Chondrocyte (in vitro differentiated cells): Measurements from ENCODE around the gene ITPKB. TPM values are rescaled to one million over a fixed set of nuclear protein-coding genes. Genes with fewer than 3 reads are reported as not detected.

ENCODE experiments used
- DNase-seq: peaks from one replicate; pipeline ENCODE4 v3.0.0; 2021; ENCODE audit warnings: mixed read lengths, low spot score
- H3K27ac Mint-ChIP-seq: one replicate; pipeline ENCODE4 v1.8.0; 2021; ENCODE audit warnings: mild to moderate bottlenecking, moderate library complexity, mixed read lengths; ENCODE audit not compliant: unreplicated experiment
- H3K27me3 Mint-ChIP-seq: 2 replicates; pipeline ENCODE4 v1.8.0; 2021; ENCODE audit warnings: low read depth, mixed read lengths
- H3K36me3 Mint-ChIP-seq: 2 replicates; pipeline ENCODE4 v1.8.0; 2021; ENCODE audit warnings: low read depth, mixed read lengths
- H3K4me1 Mint-ChIP-seq: 2 replicates; pipeline ENCODE4 v1.8.0; 2021; ENCODE audit warnings: low read depth, mild to moderate bottlenecking, mixed read lengths
- H3K4me3 Mint-ChIP-seq: one replicate; pipeline ENCODE4 v1.8.0; 2021; ENCODE audit warnings: mild to moderate bottlenecking, moderate library complexity, mixed read lengths; ENCODE audit not compliant: unreplicated experiment
- H3K9me3 Mint-ChIP-seq: 2 replicates; pipeline ENCODE4 v1.8.0; 2021; ENCODE audit warnings: low read depth, mixed read lengths
- total RNA-seq: library from RNA; stranded (reverse); gene quantifications from 3 replicates; pipeline ENCODE4 v1.2.1, GENCODE V29; 2021
- TF ChIP-seq, protein P1 (sequence below): fragments of 200-600 bp; sonication (generic); IDR thresholded peaks from 2 replicates; pipeline ENCODE4 v1.5.0; 2021; ENCODE audit warnings: antibody characterized with exemption, mild to moderate bottlenecking, moderate library complexity

The ITPKB gene
- total RNA-seq, 1 donor from 2014 or later = 13.4 TPM

DNA sequence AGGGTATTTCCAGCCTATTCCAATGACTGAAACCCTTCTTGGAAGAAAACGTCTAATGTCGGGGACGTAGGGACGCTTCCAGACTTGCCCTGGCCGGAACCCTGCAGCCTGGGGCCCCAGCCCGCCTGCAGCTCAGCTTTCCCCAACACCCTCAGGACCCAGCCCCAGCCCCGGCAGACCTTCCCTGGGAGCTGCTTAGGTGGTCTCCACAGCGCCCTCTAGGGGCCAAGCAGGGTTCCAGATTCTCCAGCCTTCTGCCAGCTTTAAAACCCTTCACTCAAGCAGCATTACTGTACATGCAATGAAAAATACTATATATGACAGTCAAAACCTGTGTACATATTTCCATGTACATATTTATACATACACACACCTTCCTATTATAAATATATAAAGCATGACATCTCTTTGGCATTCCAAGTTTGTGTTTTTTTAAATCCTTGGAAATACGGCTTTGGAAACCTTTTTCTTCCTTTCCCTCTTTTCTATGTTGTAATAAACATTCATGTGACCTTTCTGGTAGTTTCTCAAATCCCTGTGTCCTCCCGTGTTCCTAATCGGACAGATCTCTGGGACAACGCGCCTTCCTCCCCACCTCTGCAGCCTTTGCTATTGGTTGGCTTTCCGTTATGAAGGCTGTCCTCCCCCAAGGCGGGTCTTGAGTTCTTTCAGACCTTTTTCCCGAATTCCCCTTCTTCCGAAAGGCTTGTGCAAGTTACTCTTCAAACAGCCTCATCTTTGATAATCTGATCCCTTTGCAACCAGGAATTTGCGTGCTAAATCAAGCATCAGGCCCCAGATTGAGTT lies 130.2 kb downstream of the ITPKB start:
- peaks cover 15% of the 10 kb centered on the region for H3K4me1 Mint-ChIP-seq
- H3K27ac Mint-ChIP-seq = no peak overlapping the region
- H3K27me3 Mint-ChIP-seq = peaks cover 13% of the 10 kb centered on the region
- H3K9me3 Mint-ChIP-seq = no peaks in the 10 kb centered on the region
- H3K36me3 Mint-ChIP-seq = no peaks in the 10 kb centered on the region
- no peak overlapping the region for H3K4me3 Mint-ChIP-seq
- peak; percentile 81 for DNase-seq
- TF ChIP-seq, protein P1, sequence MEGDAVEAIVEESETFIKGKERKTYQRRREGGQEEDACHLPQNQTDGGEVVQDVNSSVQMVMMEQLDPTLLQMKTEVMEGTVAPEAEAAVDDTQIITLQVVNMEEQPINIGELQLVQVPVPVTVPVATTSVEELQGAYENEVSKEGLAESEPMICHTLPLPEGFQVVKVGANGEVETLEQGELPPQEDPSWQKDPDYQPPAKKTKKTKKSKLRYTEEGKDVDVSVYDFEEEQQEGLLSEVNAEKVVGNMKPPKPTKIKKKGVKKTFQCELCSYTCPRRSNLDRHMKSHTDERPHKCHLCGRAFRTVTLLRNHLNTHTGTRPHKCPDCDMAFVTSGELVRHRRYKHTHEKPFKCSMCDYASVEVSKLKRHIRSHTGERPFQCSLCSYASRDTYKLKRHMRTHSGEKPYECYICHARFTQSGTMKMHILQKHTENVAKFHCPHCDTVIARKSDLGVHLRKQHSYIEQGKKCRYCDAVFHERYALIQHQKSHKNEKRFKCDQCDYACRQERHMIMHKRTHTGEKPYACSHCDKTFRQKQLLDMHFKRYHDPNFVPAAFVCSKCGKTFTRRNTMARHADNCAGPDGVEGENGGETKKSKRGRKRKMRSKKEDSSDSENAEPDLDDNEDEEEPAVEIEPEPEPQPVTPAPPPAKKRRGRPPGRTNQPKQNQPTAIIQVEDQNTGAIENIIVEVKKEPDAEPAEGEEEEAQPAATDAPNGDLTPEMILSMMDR = peak; percentile 87

DNA sequence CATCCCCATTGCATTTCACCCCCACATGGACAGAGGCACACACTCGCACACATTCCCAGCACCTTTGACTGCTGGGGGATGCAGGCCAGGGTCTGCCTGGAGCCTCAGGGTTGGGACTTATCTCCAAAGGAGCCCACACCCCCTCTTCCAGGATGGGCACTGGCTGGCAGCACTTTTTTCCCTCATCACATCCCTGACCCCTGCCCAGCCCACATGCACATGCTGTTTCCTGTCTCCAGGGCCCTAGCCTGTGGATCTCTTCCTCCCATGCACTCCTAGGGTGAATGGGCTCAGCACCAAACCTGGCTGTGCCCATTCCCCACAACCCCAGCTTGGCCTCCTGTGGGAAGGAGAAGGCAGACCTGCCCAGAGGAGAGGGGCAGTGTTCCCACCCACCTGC lies 131.3 kb downstream of the ITPKB start:
- Mint-ChIP-seq H3K27me3 (peaks cover 10% of the 10 kb centered on the region), H3K36me3 (no peaks in the 10 kb centered on the region), H3K4me1 (peaks cover 26% of the 10 kb centered on the region), H3K4me3 (no peak overlapping the region), H3K9me3 (no peaks in the 10 kb centered on the region), H3K27ac (no peak overlapping the region)
- peak; percentile 54 for DNase-seq
- TF ChIP-seq, protein P1 = no peak

DNA sequence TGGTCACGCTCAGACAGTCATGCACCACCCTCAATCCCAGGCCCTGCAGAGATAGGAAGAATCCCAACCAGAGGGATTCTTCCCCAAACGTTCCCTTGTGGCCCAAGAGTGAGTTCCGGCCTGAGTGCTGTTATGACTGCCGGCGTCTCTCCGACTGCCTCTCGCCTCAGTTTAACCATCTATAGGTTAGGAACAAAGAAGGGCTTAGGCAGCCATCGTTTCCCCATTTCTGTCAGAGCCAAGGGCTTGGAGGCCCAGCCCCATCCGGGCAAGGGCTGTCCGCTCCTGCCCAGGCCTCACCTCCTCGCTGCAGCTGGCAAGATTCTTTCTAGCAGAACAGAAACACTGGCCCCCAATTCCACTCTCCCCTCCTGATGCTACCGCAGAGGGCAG lies 131.8 kb downstream of the ITPKB start:
- Mint-ChIP-seq H3K36me3 (no peaks in the 10 kb centered on the region), H3K4me3 (no peak overlapping the region), H3K9me3 (no peaks in the 10 kb centered on the region), H3K27me3 (peaks cover 10% of the 10 kb centered on the region), H3K27ac (no peak overlapping the region), H3K4me1 (peaks cover 31% of the 10 kb centered on the region)
- peak; percentile 36 for DNase-seq
- TF ChIP-seq, protein P1 = no peak

DNA sequence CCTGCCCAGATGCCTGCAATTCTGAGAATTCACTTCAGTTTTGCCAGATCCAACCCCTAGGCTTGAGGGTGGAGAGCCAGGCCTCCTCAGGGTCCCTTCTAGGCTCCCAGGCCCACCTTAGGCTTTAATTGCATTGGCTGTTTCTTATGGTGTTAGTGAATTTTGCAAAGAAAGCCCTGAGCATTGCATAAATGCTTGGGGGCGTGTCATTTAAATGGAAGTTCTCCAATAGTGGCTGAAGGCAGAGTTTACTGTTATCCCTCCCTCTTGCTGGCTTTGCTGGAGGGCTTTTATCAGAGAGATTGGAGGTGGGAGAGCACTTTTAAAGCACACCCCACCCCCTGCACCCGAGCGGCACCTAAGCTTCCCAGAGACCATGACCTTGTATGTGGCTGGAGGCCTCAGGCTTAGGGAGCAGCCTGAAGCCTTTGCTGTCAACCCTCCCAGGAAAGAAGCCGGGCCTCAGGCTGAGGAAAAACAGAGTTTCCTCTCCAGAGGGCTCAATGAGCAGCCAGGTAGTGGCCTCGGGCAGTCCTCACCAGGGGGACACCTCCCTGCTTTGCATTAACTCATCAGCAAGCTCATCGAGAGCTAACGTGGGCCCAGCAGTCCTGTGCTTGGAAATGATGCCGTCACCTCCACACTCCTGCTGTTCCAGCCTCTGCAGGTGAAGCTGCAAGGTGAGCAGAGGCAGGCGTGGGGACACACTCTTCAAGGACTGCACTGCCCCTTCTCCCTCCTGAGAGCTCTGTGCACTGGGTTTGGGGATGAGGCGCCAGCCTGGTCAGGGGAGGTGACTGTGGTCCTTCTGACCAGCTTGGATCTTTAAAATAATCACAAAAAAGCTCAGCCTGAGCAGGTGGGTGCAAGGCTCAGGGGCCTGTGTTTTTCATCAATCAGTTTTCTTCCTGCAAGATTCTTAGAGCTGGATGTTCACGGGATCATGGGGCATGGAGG lies 132.5 kb downstream of the ITPKB start:
- H3K9me3 Mint-ChIP-seq = no peaks in the 10 kb centered on the region
- peaks cover 10% of the 10 kb centered on the region for H3K27me3 Mint-ChIP-seq
- no peaks in the 10 kb centered on the region for H3K36me3 Mint-ChIP-seq
- peak; percentile 56 for DNase-seq
- no peak overlapping the region for H3K27ac Mint-ChIP-seq
- TF ChIP-seq, protein P1 = no peak
- H3K4me1 Mint-ChIP-seq = peaks cover 32% of the 10 kb centered on the region
- H3K4me3 Mint-ChIP-seq = no peak overlapping the region

DNA sequence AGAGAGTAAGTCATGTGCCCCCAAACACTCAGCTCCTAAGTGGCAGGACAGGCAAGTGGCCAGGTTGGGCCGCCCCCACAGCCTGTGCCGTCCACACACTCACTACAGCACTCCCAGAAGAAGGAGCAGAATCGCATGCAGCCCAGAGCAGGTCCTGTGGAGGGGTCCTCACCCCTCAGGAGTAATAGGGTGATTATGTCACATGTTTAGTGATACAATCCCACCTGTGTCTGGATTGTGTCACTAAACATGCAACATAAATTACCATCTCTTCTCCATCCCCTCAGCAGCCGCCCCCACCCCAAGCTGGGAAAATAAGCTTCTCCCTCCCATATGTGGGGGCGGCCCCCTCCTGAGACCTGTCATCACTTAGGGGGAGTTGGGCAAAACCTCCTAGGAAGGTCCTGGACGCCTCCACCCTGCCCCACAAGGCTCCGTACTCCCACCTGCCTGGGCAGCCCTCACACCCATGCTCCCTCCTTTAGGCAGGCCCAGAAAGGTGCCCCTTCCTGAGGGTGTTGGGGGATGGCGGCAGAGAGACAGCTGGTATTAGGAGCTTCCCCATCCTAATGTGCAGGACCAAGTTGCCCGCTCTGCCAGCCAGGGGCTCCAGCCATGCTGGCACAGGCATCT lies 133.6 kb downstream of the ITPKB start:
- DNase-seq = peak; percentile 72
- peaks cover 32% of the 10 kb centered on the region for H3K4me1 Mint-ChIP-seq
- H3K4me3 Mint-ChIP-seq = no peak overlapping the region
- H3K36me3 Mint-ChIP-seq = no peaks in the 10 kb centered on the region
- TF ChIP-seq, protein P1 = no peak
- H3K9me3 Mint-ChIP-seq = no peaks in the 10 kb centered on the region
- H3K27me3 Mint-ChIP-seq = peaks cover 8% of the 10 kb centered on the region
- no peak overlapping the region for H3K27ac Mint-ChIP-seq
